Measurements from ENCODE around the gene COX6B1. TPM values are rescaled to one million over a fixed set of nuclear protein-coding genes. Genes with fewer than 3 reads are reported as not detected.

Gene COX6B1
- polyA plus RNA-seq, 2 donors = 1,022 to 1,339 TPM

DNA sequence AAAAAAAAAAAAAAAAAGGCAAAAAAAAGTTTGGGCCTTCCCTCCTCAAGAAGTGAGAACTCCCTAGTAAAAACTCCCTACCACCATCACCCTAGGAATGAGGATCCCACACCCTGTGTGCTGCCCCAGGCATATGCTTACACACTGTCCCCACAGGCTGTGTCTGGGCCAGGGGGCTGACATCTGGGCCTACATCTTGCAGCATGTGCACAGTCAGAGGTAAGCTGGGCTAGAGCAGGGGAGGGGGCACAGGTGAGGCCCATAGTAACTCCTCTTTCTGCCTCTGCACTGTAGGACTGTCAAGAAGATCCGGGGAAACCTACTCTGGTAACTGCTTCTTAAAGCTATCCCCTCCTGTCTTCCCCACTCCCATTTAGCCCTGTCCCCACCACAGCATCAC lies 34.5 kb upstream of the COX6B1 start:
- Histone ChIP-seq H3K4me3 (ENCODE audit: low read depth in 1 of 2, low read length in 2 of 2) (no peak overlapping the region), H3K4me1 (ENCODE audit: control insufficient read depth in 2 of 2, insufficient read depth in 2 of 2, low read length in 1 of 2) (peaks cover 4 to 5% of the 10 kb centered on the region in 2 donors), H3K36me3 (ENCODE audit: control insufficient read depth in 2 of 2, insufficient read depth in 2 of 2, low read length in 1 of 2) (peaks cover 0 to 3% of the 10 kb centered on the region in 2 donors), H3K27me3 (ENCODE audit: control insufficient read depth in 1 of 2, insufficient read depth in 2 of 2, low read length in 2 of 2) (no peaks in the 10 kb centered on the region), H3K27ac (ENCODE audit: low read depth in 2 of 2, low read length in 1 of 2) (no peak overlapping the region), H3K9me3 (ENCODE audit: control insufficient read depth in 2 of 2, insufficient read depth in 1 of 2, low read depth in 1 of 2, low read length in 1 of 2) (no peaks in the 10 kb centered on the region)
- 63 to 83% methylated on average over 1 of the region's 1 CpG for WGBS, 2 donors

DNA sequence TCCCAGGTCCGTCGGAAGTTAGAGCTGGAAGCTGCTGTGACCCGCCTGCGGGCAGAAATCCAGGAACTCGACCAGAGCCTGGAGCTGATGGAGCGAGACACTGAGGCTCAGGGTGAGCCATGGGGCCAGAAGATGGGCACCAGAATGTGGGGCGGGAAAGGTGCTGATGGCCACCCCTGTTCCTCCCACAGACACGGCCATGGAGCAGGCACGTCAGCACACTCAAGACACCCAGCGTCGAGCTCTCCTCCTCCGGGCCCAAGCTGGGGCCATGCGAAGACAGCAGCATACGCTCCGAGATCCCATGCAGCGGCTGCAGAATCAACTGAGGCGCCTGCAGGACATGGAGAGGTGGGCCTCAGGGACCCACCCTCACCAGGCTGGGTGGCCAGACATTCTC lies 33.1 kb upstream of the COX6B1 start:
- WGBS, 2 donors = 91 to 92% methylated on average over 17 of the region's 17 CpGs
- Histone ChIP-seq H3K9me3 (ENCODE audit: control insufficient read depth in 2 of 2, insufficient read depth in 1 of 2, low read depth in 1 of 2, low read length in 1 of 2) (no peaks in the 10 kb centered on the region), H3K27ac (ENCODE audit: low read depth in 2 of 2, low read length in 1 of 2) (no peak overlapping the region), H3K4me3 (ENCODE audit: low read depth in 1 of 2, low read length in 2 of 2) (no peak overlapping the region), H3K27me3 (ENCODE audit: control insufficient read depth in 1 of 2, insufficient read depth in 2 of 2, low read length in 2 of 2) (no peaks in the 10 kb centered on the region), H3K36me3 (ENCODE audit: control insufficient read depth in 2 of 2, insufficient read depth in 2 of 2, low read length in 1 of 2) (peaks cover 0 to 9% of the 10 kb centered on the region in 2 donors), H3K4me1 (ENCODE audit: control insufficient read depth in 2 of 2, insufficient read depth in 2 of 2, low read length in 1 of 2) (peaks cover 4 to 5% of the 10 kb centered on the region in 2 donors)

DNA sequence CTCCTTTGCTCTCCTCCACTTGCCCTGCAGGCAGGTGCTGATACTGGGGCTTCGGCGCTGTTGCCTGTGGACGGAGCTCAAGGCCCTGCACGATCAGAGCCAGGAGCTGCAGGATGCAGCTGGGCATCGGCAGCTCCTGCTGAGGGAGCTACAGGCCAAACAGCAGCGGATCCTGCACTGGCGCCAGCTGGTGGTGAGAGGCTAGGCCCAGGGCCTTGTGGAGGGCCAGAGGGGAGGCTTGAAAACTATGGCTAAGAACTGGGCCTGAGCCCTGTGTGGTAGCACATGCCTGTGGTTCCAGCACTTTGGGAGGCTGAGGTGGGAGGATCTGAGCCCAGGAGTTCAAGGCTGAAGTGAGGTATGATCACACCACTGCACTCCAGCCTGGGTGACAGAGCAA lies 29.3 kb upstream of the COX6B1 start:
- 80 to 86% methylated on average over 7 of the region's 7 CpGs for WGBS, 2 donors
- H3K27ac ChIP-seq (ENCODE audit: low read depth in 2 of 2, low read length in 1 of 2) = no peak overlapping the region
- H3K4me3 ChIP-seq (ENCODE audit: low read depth in 1 of 2, low read length in 2 of 2) = no peak overlapping the region
- no peaks in the 10 kb centered on the region for H3K9me3 ChIP-seq (ENCODE audit: control insufficient read depth in 2 of 2, insufficient read depth in 1 of 2, low read depth in 1 of 2, low read length in 1 of 2)
- no peaks in the 10 kb centered on the region for H3K27me3 ChIP-seq (ENCODE audit: control insufficient read depth in 1 of 2, insufficient read depth in 2 of 2, low read length in 2 of 2)
- H3K36me3 ChIP-seq (ENCODE audit: control insufficient read depth in 2 of 2, insufficient read depth in 2 of 2, low read length in 1 of 2) = peaks cover 0 to 15% of the 10 kb centered on the region in 2 donors
- H3K4me1 ChIP-seq (ENCODE audit: control insufficient read depth in 2 of 2, insufficient read depth in 2 of 2, low read length in 1 of 2) = no peaks in the 10 kb centered on the region

DNA sequence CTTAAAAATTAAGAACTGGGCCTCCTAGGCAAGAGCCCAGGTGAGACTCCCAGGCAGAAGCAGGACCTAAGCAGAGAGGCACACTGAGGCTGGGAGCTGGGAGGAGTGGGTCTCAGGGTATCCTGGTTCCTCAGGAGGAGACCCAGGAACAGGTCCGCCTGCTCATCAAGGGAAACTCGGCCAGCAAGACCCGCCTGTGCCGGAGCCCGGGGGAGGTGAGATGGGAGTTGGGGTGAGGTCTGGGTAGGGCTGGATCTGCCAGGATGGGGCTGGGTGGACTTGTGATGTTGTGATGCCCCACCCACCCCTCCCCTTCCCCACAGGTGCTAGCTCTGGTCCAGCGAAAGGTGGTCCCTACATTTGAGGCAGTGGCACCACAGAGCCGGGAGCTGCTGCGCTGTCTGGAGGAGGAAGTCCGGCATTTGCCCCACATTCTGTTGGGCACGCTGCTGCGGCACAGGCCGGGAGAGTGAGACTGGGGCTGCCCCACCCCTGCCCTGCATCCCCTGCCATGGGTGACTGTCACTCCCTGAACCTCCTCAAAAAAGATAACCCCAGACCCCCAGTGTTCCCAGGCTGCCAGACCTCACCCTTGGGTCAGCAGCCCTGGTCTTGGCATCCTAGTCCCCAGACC lies 28.7 kb upstream of the COX6B1 start:
- Histone ChIP-seq H3K36me3 (ENCODE audit: control insufficient read depth in 2 of 2, insufficient read depth in 2 of 2, low read length in 1 of 2) (peaks cover 0 to 15% of the 10 kb centered on the region in 2 donors), H3K27me3 (ENCODE audit: control insufficient read depth in 1 of 2, insufficient read depth in 2 of 2, low read length in 2 of 2) (no peaks in the 10 kb centered on the region), H3K4me3 (ENCODE audit: low read depth in 1 of 2, low read length in 2 of 2) (no peak overlapping the region), H3K9me3 (ENCODE audit: control insufficient read depth in 2 of 2, insufficient read depth in 1 of 2, low read depth in 1 of 2, low read length in 1 of 2) (no peaks in the 10 kb centered on the region), H3K4me1 (ENCODE audit: control insufficient read depth in 2 of 2, insufficient read depth in 2 of 2, low read length in 1 of 2) (no peaks in the 10 kb centered on the region), H3K27ac (ENCODE audit: low read depth in 2 of 2, low read length in 1 of 2) (no peak overlapping the region)
- WGBS, 2 donors = 92 to 96% methylated on average over 12 of the region's 12 CpGs

DNA sequence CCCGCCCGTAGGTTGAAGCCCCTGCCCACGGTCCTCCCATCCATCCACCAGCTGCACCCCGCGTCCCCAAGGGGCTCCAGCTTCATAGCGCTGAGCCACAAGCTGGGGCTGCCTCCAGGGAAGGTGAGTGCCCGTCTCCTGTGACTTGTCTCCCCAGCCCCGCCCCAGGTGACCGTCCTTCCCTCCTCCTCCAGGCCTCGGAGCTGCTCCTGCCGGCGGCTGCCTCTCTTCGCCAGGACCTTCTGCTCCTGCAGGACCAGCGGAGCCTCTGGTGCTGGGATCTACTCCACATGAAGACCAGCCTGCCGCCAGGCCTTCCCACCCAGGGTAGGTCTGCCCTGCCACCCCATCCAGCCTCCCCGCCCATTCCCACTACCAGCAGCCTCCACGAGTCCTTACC lies 28.1 kb upstream of the COX6B1 start:
- Histone ChIP-seq H3K9me3 (ENCODE audit: control insufficient read depth in 2 of 2, insufficient read depth in 1 of 2, low read depth in 1 of 2, low read length in 1 of 2) (no peaks in the 10 kb centered on the region), H3K27ac (ENCODE audit: low read depth in 2 of 2, low read length in 1 of 2) (no peak overlapping the region), H3K4me1 (ENCODE audit: control insufficient read depth in 2 of 2, insufficient read depth in 2 of 2, low read length in 1 of 2) (no peaks in the 10 kb centered on the region), H3K4me3 (ENCODE audit: low read depth in 1 of 2, low read length in 2 of 2) (no peak overlapping the region), H3K36me3 (ENCODE audit: control insufficient read depth in 2 of 2, insufficient read depth in 2 of 2, low read length in 1 of 2) (peaks cover 0 to 14% of the 10 kb centered on the region in 2 donors), H3K27me3 (ENCODE audit: control insufficient read depth in 1 of 2, insufficient read depth in 2 of 2, low read length in 2 of 2) (no peaks in the 10 kb centered on the region)
- WGBS, 2 donors = 91 to 94% methylated on average over 17 of the region's 17 CpGs

DNA sequence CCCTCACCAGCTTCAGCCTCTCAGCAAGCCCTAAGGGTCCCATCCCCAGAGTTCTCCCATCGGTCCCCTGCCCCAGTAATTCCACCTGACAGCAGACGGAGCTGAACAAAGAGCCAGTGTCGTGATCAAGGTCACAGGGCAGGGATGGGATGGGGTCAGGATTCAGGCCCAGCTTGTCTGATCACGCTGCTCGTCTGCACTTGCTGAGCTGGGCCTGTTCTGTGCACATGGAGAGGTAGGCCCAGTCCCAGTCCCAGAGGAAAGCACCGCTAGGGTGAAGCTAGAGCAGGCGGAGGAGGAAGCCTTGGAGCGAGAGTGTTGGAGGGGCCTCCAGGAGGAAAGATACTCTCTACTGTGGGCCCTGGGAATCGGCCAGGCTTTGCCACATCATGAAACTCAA lies 26.4 kb upstream of the COX6B1 start:
- 94 to 95% methylated on average over 9 of the region's 9 CpGs for WGBS, 2 donors
- Histone ChIP-seq H3K4me1 (ENCODE audit: control insufficient read depth in 2 of 2, insufficient read depth in 2 of 2, low read length in 1 of 2) (no peaks in the 10 kb centered on the region), H3K9me3 (ENCODE audit: control insufficient read depth in 2 of 2, insufficient read depth in 1 of 2, low read depth in 1 of 2, low read length in 1 of 2) (no peaks in the 10 kb centered on the region), H3K27me3 (ENCODE audit: control insufficient read depth in 1 of 2, insufficient read depth in 2 of 2, low read length in 2 of 2) (no peaks in the 10 kb centered on the region), H3K27ac (ENCODE audit: low read depth in 2 of 2, low read length in 1 of 2) (no peak overlapping the region), H3K36me3 (ENCODE audit: control insufficient read depth in 2 of 2, insufficient read depth in 2 of 2, low read length in 1 of 2) (peaks cover 0 to 12% of the 10 kb centered on the region in 2 donors), H3K4me3 (ENCODE audit: low read depth in 1 of 2, low read length in 2 of 2) (no peak overlapping the region)

DNA sequence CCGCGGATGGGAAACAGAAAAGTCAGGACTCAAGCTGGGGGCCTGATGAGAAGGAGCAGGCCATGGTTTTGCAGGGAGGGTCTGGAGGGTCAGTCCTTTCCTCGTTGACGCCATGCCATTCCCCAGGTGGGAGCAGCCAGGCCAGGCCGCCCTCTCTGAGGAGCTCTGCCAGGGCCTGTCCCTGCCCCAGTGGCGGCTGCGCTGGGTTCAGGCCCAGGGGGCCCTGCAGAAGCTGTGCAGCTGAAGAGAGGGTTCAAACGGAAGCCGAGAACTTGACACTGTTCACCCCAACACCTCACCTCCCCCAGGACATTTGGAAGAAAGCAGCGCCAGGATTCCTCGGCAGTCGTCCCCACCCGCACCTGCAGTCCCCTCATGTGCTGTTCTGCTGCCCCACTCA lies 25.4 kb upstream of the COX6B1 start:
- Histone ChIP-seq H3K36me3 (ENCODE audit: control insufficient read depth in 2 of 2, insufficient read depth in 2 of 2, low read length in 1 of 2) (peaks cover 0 to 12% of the 10 kb centered on the region in 2 donors), H3K9me3 (ENCODE audit: control insufficient read depth in 2 of 2, insufficient read depth in 1 of 2, low read depth in 1 of 2, low read length in 1 of 2) (no peaks in the 10 kb centered on the region), H3K27me3 (ENCODE audit: control insufficient read depth in 1 of 2, insufficient read depth in 2 of 2, low read length in 2 of 2) (no peaks in the 10 kb centered on the region), H3K4me3 (ENCODE audit: low read depth in 1 of 2, low read length in 2 of 2) (no peak overlapping the region), H3K27ac (ENCODE audit: low read depth in 2 of 2, low read length in 1 of 2) (no peak overlapping the region), H3K4me1 (ENCODE audit: control insufficient read depth in 2 of 2, insufficient read depth in 2 of 2, low read length in 1 of 2) (no peaks in the 10 kb centered on the region)
- 85 to 89% methylated on average over 12 to 13 of the region's 13 CpGs for WGBS, 2 donors

DNA sequence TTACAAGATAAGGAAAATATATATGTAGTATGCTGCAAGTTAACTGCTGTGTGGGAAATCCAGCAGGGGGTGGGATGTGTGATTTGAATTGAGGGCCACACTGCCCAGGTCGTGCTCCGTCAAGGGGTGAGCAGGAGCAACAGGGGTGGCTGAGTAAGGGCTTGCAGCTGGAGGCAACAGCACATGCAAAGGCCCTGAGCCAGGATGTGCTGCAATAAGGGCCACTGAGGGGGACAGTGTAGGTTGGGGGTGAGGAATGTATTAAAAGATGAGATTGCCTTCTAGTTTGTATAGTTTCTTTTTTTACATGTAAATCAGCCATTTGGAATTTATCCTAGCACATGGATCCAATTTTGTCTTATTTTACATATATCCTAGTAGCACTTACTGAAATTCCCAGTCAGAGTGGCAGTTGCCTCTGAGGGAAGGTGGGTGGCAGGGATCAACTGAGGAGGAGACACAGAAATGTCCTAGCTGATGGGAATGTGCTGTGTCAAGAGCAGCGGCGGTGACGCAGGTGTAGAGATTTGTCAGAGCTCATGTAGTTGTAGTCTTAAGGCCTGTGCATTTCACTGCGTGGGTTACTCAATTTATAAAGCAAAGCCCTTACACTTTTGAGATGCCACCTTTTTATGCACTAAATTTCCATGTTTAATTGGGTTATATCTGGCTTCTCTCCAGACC lies 24.7 kb upstream of the COX6B1 start:
- Histone ChIP-seq H3K4me3 (ENCODE audit: low read depth in 1 of 2, low read length in 2 of 2) (no peak overlapping the region), H3K4me1 (ENCODE audit: control insufficient read depth in 2 of 2, insufficient read depth in 2 of 2, low read length in 1 of 2) (no peaks in the 10 kb centered on the region), H3K36me3 (ENCODE audit: control insufficient read depth in 2 of 2, insufficient read depth in 2 of 2, low read length in 1 of 2) (peaks cover 0 to 12% of the 10 kb centered on the region in 2 donors), H3K27ac (ENCODE audit: low read depth in 2 of 2, low read length in 1 of 2) (no peak overlapping the region), H3K27me3 (ENCODE audit: control insufficient read depth in 1 of 2, insufficient read depth in 2 of 2, low read length in 2 of 2) (no peaks in the 10 kb centered on the region), H3K9me3 (ENCODE audit: control insufficient read depth in 2 of 2, insufficient read depth in 1 of 2, low read depth in 1 of 2, low read length in 1 of 2) (no peaks in the 10 kb centered on the region)
- WGBS, 2 donors = 86 to 92% methylated on average over 6 of the region's 6 CpGs

DNA sequence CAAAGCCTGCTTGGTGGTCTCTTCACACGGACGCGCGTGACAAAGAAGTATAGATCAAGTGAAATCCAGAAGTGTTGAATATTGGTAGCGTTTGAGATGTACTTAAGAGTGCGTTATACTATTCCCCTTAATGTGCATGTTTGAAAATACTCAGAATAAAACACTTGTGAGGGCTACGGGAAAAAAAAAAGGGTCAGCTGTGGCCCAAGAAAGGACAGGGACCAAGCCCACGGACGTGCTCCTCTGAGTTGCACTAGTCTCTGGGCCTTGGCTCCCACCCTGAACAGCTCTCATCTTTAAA lies 19.9 kb upstream of the COX6B1 start:
- no peaks in the 10 kb centered on the region for H3K27me3 ChIP-seq (ENCODE audit: control insufficient read depth in 1 of 2, insufficient read depth in 2 of 2, low read length in 2 of 2)
- H3K9me3 ChIP-seq (ENCODE audit: control insufficient read depth in 2 of 2, insufficient read depth in 1 of 2, low read depth in 1 of 2, low read length in 1 of 2) = no peaks in the 10 kb centered on the region
- peak overlapping the region; percentile 84 to 97 for H3K4me3 ChIP-seq (ENCODE audit: low read depth in 1 of 2, low read length in 2 of 2)
- H3K4me1 ChIP-seq (ENCODE audit: control insufficient read depth in 2 of 2, insufficient read depth in 2 of 2, low read length in 1 of 2) = peaks cover 2 to 4% of the 10 kb centered on the region in 2 donors
- H3K27ac ChIP-seq (ENCODE audit: low read depth in 2 of 2, low read length in 1 of 2) = peak overlapping the region; percentile 97 to 98
- WGBS, 2 donors = 10% methylated on average over 9 of the region's 9 CpGs
- H3K36me3 ChIP-seq (ENCODE audit: control insufficient read depth in 2 of 2, insufficient read depth in 2 of 2, low read length in 1 of 2) = peaks cover 12 to 22% of the 10 kb centered on the region in 2 donors

Measured in esophagus (tissue), 2 donors.